K562 (cell line): Measurements from ENCODE around the gene CLEC18B. TPM values are rescaled to one million over a fixed set of nuclear protein-coding genes. Genes with fewer than 3 reads are reported as not detected.

Experiments
- ATAC-seq: fragments of 200-7000 bp; cut with Tn5 transposase; 3 replicates; pipeline ENCODE4 v1.9.1; 2020; ENCODE audit warnings: moderate library complexity
- BruUV-seq: library from RNA; stranded (reverse); fragments of 400-500 nt; replicated peaks from 2 replicates; lab custom pipeline; 2021; lab: Mats Ljungman, UMichigan
- CTCF ChIA-PET: fragments of 300-600 bp; formaldehyde crosslinking; extraction: SDS; loops from one replicate; lab custom pipeline; 2021; ENCODE audit warnings: low intra/inter-chr PET ratio; lab: Yijun Ruan, JAX
- POLR2A ChIA-PET: fragments of 300-600, 350-650 bp; sonication (Branson Sonifier 250); formaldehyde crosslinking; extraction: SDS; loops from one replicate; lab custom pipeline; 2021; ENCODE audit warnings: antibody characterized with exemption, inconsistent platforms; lab: Yijun Ruan, JAX
- DNase-seq, 4 experiments: peaks; one replicate each; pipeline versions ENCODE4 v3.0.0 to v3.0.0-alpha.2; 2011 to 2018; ENCODE audit warnings: low spot score in 3 of 4, mixed read lengths in 3 of 4; ENCODE audit errors: extremely low read depth in 1 of 4
- FAIRE-seq: peaks from 2 replicates; lab custom pipeline; 2011; peaks lifted over from hg19 to GRCh38; lab: Jason Lieb, UNC
- H2AFZ ChIP-seq: 2 replicates; pipeline ENCODE4 v1.6.0; 2011; ENCODE audit warnings: low read depth, low read length, control low read depth, inconsistent platforms
- H3K27ac ChIP-seq: fragments of 200-600 bp; 3 replicates; pipeline ENCODE4 v1.8.0; 2011; ENCODE audit warnings: low read depth, mild to moderate bottlenecking, control low read depth, inconsistent platforms, low read length, moderate library complexity, mixed read lengths; ENCODE audit errors: extremely low read depth
- H3K27me3 ChIP-seq, 2 experiments: fragments of 300-600 bp in 1 of 2; 2 replicates in 1 of 2; 3 replicates in 1 of 2; pipeline versions ENCODE4 v1.6.0 to v1.8.0; 2011; ENCODE audit warnings: inconsistent platforms in 2 of 2, low read length in 2 of 2, mild to moderate bottlenecking in 1 of 2, mixed read lengths in 1 of 2, moderate library complexity in 1 of 2; ENCODE audit not compliant: control insufficient read depth in 2 of 2, insufficient read depth in 2 of 2
- H3K36me3 ChIP-seq: fragments of 300-600 bp; 3 replicates; pipeline ENCODE4 v1.8.0; 2011; ENCODE audit warnings: mild to moderate bottlenecking, low read length, inconsistent platforms; ENCODE audit not compliant: control insufficient read depth, insufficient read depth
- H3K4me1 ChIP-seq, 2 experiments: fragments of 200-600 bp in 1 of 2; replicated peaks in 1 of 2; 2 replicates in 1 of 2; 3 replicates in 1 of 2; pipeline versions ENCODE4 v1.5.1 to v1.8.0; 2011; ENCODE audit warnings: inconsistent platforms in 2 of 2, low read length in 2 of 2, mild to moderate bottlenecking in 1 of 2, mixed read lengths in 1 of 2, moderate library complexity in 1 of 2; ENCODE audit not compliant: control insufficient read depth in 2 of 2, insufficient read depth in 2 of 2
- H3K4me2 ChIP-seq: 2 replicates; pipeline ENCODE4 v1.6.1; 2011; ENCODE audit warnings: low read length, control low read depth, inconsistent platforms, mixed read lengths; ENCODE audit not compliant: insufficient read depth
- H3K4me3 ChIP-seq: fragments of 200-600 bp; sonication (generic), shearing (Covaris generic); 2 replicates; pipeline ENCODE4 v1.5.1; 2016; ENCODE audit warnings: control low read depth, inconsistent platforms
- H3K79me2 ChIP-seq: fragments of 200-600 bp; 3 replicates; pipeline ENCODE4 v1.8.0; 2011; ENCODE audit warnings: low read length, inconsistent platforms; ENCODE audit not compliant: control insufficient read depth, insufficient read depth
- H3K9ac ChIP-seq, 2 experiments: 2 replicates each; pipeline versions ENCODE4 v1.6.0 to v1.6.1; 2011; ENCODE audit warnings: low read depth in 2 of 2, low read length in 2 of 2, control low read depth in 1 of 2, inconsistent platforms in 1 of 2, mild to moderate bottlenecking in 1 of 2, mixed read lengths in 1 of 2; ENCODE audit not compliant: insufficient read depth in 1 of 2
- H3K9me1 ChIP-seq: one replicate; pipeline ENCODE4 v1.6.0; 2011; ENCODE audit warnings: inconsistent platforms, mild to moderate bottlenecking, low read length, moderate library complexity; ENCODE audit not compliant: control insufficient read depth, insufficient read depth
- H3K9me3 ChIP-seq: replicated peaks from 2 replicates; pipeline ENCODE4 v1.5.1; 2011; ENCODE audit warnings: low read depth, low read length, inconsistent platforms; ENCODE audit not compliant: control insufficient read depth, insufficient read depth
- H4K20me1 ChIP-seq: replicated peaks from 2 replicates; pipeline ENCODE4 v1.6.1; 2011; ENCODE audit warnings: low read length, inconsistent platforms, mixed read lengths; ENCODE audit not compliant: control insufficient read depth, insufficient read depth
- HDAC2 ChIP-seq: fragments of 450-650 bp; IDR thresholded peaks from 2 replicates; pipeline ENCODE4 v1.6.1; 2016; ENCODE audit warnings: mild to moderate bottlenecking
- RAD21 ChIP-seq, 2 experiments: fragments of 250-450 bp in 1 of 2; fragments of 450-650 bp in 1 of 2; sonication (Bioruptor Pico) in 1 of 2; formaldehyde crosslinking in 1 of 2; IDR thresholded peaks in 1 of 2; conservative IDR thresholded peaks in 1 of 2; 2 replicates each; pipeline versions ENCODE4 v1.4.0 to v1.8.0; 2020 to 2022; ENCODE audit warnings: mild to moderate bottlenecking in 2 of 2, moderate library complexity in 1 of 2
- SOX6 ChIP-seq: fragments of 450-650 bp; IDR thresholded peaks from 2 replicates; pipeline ENCODE4 v1.6.1; 2014; ENCODE audit warnings: mild to moderate bottlenecking
- SREBF2 ChIP-seq: sonication (generic); formaldehyde crosslinking; IDR thresholded peaks from 2 replicates; pipeline ENCODE4 v1.4.0; 2020; ENCODE audit warnings: mild to moderate bottlenecking, missing genetic modification reagents
- WGBS: fragments of 100-300 bp; shearing (Covaris generic); methylation state at CpG from one replicate; pipeline ENCODE4 v1.1.6; 2016; ENCODE audit warnings: low coverage, mixed read lengths; ENCODE audit not compliant: insufficient coverage; ENCODE audit errors: missing lambda C conversion rate; 5-methylcytosine and 5-hydroxymethylcytosine counted together
- in situ Hi-C: fragments of 300-500 bp; cut with MboI; formaldehyde crosslinking; loops from 4 replicates; pipeline ENCODE4 v1.15.0; 2018; ENCODE audit warnings: inconsistent platforms, mixed read lengths
- intact Hi-C: fragments of 100-400 bp; cut with micrococcal nuclease; formaldehyde crosslinking; loops from 2 replicates; pipeline ENCODE4 v1.14.2; 2022
- polyA plus RNA-seq, 8 experiments: library from polyadenylated mRNA; depleted of rRNA in 4 of 8; stranded (reverse) in 5 of 8; unstranded in 3 of 8; fragments of >200 nt; fragmentation: Nextera tagmentation in 2 of 8; fragmentation: Illumina TruSeq in 1 of 8; extraction: Ambion mirVana in 2 of 8; extraction: Trizol in 1 of 8; gene quantifications; 2 replicates each; pipeline versions ENCODE4 v1.2.1 to v1.2.3, GENCODE V29; 2011 to 2014; ENCODE audit warnings: inconsistent platforms in 1 of 8, missing spikeins in 1 of 8
- total RNA-seq, 7 experiments: library from RNA; depleted of rRNA in 6 of 7; stranded (reverse); fragments of >200 nt in 6 of 7; fragmentation: Illumina TruSeq in 2 of 7; extraction: Trizol in 2 of 7; gene quantifications; 2 replicates each; pipeline versions ENCODE4 v1.2.1 to v1.2.3, GENCODE V29; 2011 to 2021; ENCODE audit warnings: low replicate concordance in 1 of 7
- TF ChIP-seq, protein P1 (sequence below): fragments of 250-450 bp; sonication (Bioruptor Pico); IDR thresholded peaks from 2 replicates; pipeline ENCODE4 v1.4.0; 2020; ENCODE audit warnings: mild to moderate bottlenecking, moderate library complexity

Gene CLEC18B
- total and polyA plus RNA-seq, 9 of the 15 experiments (the other 6 are each of a cell fraction or from before 2014, with no cell fraction given) = 0.23 to 7.6 (median 3.5) TPM

DNA sequence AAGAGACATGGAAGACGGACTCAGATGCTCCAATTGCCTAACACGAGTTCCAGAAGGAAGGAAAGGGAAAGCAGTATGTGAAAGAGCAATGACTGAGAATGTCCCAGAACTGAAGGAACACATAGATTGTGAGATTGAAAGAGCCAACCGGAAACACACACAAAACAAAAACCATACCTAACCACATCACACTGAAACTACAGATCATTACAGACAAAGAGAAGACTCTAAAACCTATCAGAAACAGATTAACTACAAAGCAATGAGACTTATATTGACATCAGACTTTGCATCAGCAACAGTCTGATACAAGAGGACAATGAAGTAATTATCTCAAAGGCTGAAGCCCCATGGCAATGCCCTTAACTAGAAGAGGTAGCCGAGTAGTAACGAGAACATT is 45.6 kb upstream of the CLEC18B start:
- POLR2A ChIA-PET = no interaction called here
- no peaks in the 10 kb centered on the region for H4K20me1 ChIP-seq
- TF ChIP-seq SOX6 (no peak), SREBF2 (CRISPR knock-in tag) (no peak), HDAC2 (no peak), RAD21 (CRISPR knock-in tag; conservative IDR thresholded peaks at IDR 0.05 in 1 of 2, IDR thresholded peaks at IDR 0.05 in 1 of 2) (no peak)
- TF ChIP-seq, protein P1, sequence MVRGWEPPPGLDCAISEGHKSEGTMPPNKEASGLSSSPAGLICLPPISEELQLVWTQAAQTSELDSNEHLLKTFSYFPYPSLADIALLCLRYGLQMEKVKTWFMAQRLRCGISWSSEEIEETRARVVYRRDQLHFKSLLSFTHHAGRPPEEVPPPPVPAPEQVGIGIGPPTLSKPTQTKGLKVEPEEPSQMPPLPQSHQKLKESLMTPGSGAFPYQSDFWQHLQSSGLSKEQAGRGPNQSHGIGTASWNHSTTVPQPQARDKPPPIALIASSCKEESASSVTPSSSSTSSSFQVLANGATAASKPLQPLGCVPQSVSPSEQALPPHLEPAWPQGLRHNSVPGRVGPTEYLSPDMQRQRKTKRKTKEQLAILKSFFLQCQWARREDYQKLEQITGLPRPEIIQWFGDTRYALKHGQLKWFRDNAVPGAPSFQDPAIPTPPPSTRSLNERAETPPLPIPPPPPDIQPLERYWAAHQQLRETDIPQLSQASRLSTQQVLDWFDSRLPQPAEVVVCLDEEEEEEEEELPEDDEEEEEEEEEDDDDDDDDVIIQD = no peak
- H3K4me3 ChIP-seq = no peak overlapping the region
- H2AFZ ChIP-seq = no peak overlapping the region
- H3K9me3 ChIP-seq = no peaks in the 10 kb centered on the region
- no peak for DNase-seq
- H3K27ac ChIP-seq = no peak overlapping the region
- no TSS peak for BruUV-seq
- FAIRE-seq = no peak
- no peaks in the 10 kb centered on the region for H3K9me1 ChIP-seq
- H3K4me2 ChIP-seq = no peak overlapping the region
- intact Hi-C loops = no loop called here
- CTCF ChIA-PET = no interaction called here
- no peak for ATAC-seq
- H3K27me3 ChIP-seq = no peaks in the 10 kb centered on the region
- in situ Hi-C loops = no loop called here
- H3K4me1 ChIP-seq = no peaks in the 10 kb centered on the region
- peaks cover 79% of the 10 kb centered on the region; the same call in 2 of the 3 replicates for H3K36me3 ChIP-seq
- H3K79me2 ChIP-seq = no peaks in the 10 kb centered on the region
- WGBS = 89% methylated on average over 1 of the region's 5 CpGs
- H3K9ac ChIP-seq = no peak overlapping the region
